ENCODE data around the gene HHLA2. TPM values are rescaled to one million over a fixed set of nuclear protein-coding genes. Genes with fewer than 3 reads are reported as not detected.

The HHLA2 gene
- total and polyA plus RNA-seq, 2 of the 8 experiments (the other 6 are each of a cell fraction or from before 2014, with no cell fraction given) = not detected

GRCh38 chr3:108295421-108296175, 750 bp upstream of the HHLA2 start (continued):
- TF ChIP-seq RXRA (IDR thresholded peaks at IDR 0.05; ENCODE audit: insufficient read depth, low read depth, low read length) = no peak
- TF ChIP-seq JUND (IDR thresholded peaks at IDR 0.05; ENCODE audit: low read length) = no peak
- TF ChIP-seq SP4 (IDR thresholded peaks at IDR 0.05; ENCODE audit: low read length) = no peak
- TF ChIP-seq POLR2AphosphoS5 (IDR thresholded peaks at IDR 0.05; ENCODE audit: low read depth, low read length) = no peak
- no peak for TF ChIP-seq RAD21 (IDR thresholded peaks at IDR 0.05 in 1 of 2, conservative IDR thresholded peaks at IDR 0.05 in 1 of 2; ENCODE audit: low read depth in 2 of 2, low read length in 2 of 2)
- TF ChIP-seq CHD2 (IDR thresholded peaks at IDR 0.05; ENCODE audit: low read length) = no peak
- TF ChIP-seq RNF2 (IDR thresholded peaks at IDR 0.05; ENCODE audit: borderline replicate concordance, low read depth, low read length, missing control alignments, poor library complexity, severe bottlenecking) = no peak
- TF ChIP-seq SRF (IDR thresholded peaks at IDR 0.05; ENCODE audit: low read depth, low read length) = no peak
- TF ChIP-seq SIX5 (IDR thresholded peaks at IDR 0.05; ENCODE audit: low read depth, low read length) = no peak
- TF ChIP-seq POLR2A (IDR thresholded peaks at IDR 0.05; ENCODE audit: control extremely low read depth in 1 of 2, low read depth in 2 of 2, low read length in 2 of 2) = no peak
